ENCODE measurements around the gene FUS. TPM values are rescaled to one million over a fixed set of nuclear protein-coding genes. Genes with fewer than 3 reads are reported as not detected.

The FUS gene
- total and polyA plus RNA-seq, 7 experiments from 2014 or later: 177 to 956 (median 614) TPM

DNA sequence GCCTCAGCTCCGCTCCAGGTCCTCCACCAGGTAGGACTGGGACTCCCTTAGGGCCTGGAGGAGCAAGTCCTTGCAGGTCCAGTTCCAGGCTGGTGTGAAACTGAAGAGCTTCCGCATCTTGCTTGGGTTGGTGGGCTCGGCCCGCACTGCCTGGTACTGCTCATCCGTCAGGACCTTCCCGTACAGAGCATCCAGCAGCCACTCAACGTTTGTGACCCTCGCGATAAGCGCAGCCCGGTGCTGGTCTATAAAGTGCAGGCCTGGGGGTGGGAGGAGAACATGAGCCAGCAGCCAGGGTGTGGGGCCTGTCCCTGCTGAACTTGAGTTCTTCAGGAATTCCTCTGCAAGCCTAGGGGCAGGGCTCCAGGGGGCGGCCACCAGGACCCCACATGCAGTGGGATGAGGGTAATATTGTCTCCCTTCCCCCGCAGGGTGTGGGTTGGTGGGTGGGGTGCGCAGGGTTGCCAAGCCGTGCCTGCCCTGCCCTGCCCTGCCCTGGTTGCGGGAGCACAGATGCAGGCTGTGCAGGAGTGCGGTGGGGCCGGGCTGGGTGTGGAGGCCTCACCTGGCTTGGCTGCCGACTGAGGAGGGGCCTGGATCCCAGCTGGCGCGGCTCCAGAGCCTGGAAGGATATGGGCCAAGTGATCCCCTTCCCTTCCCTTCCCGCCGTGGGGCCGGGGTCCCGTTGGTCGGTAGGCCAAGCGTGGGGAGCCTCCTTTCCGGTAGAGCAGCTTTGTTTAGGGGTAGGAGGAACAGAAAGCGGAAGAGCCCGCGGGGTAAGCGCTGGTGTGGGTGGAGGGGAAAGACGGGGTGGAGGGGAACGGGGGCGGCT is 21.9 kb downstream of the FUS start:
- H3K36me3 Mint-ChIP-seq: peaks cover 0 to 26% (median 0%) of the 10 kb centered on the region in 5 donors
- ATAC-seq (peak; percentile 75), DNase-seq (peak; percentile 37 to 64 (median 57))
- intact Hi-C loops (cut with micrococcal nuclease): loop anchor here (1.0 to 5.0 kb wide), 11 partner anchors 13 to 666 kb away; partner anchors contain the start of genes ZNF843 (in 2 of the 2), ARMC5 (in 1 of the 2), FUS (in 1 of the 2) and KAT8 (in 1 of the 2)
- Histone ChIP-seq H3K4me3 (ENCODE audit: low read length) (peak overlapping the region; percentile 87), H3K27me3 (ENCODE audit: control insufficient read depth in 2 of 2, insufficient read depth in 2 of 2, low read length in 2 of 2) (no peaks in the 10 kb centered on the region), H3K27ac (ENCODE audit: low read depth, low read length) (peak overlapping the region; percentile 73), H3K9me3 (ENCODE audit: control insufficient read depth in 2 of 3, low read length in 3 of 3) (no peaks in the 10 kb centered on the region), H3K36me3 (ENCODE audit: control insufficient read depth in 2 of 3, insufficient read depth in 3 of 3, low read length in 3 of 3) (peaks cover 0 to 18% (median 0%) of the 10 kb centered on the region in 3 experiments), H3K4me1 (ENCODE audit: control insufficient read depth in 2 of 2, insufficient read depth in 2 of 2, low read length in 2 of 2) (peaks cover 19 to 20% of the 10 kb centered on the region in 2 donors)
- POLR2A ChIA-PET: interaction anchor here (0.5 to 10.2 kb wide), 18 partner anchors 8 to 667 kb away, joined by 3 to 131 read pairs (median 3); partner anchors contain the start of genes FUS, KAT8, PYDC1 and TRIM72
- H3K4me3 Mint-ChIP-seq: peak overlapping the region; percentile 71 to 93 (median 90)
- peaks cover 0 to 5% (median 0%) of the 10 kb centered on the region in 11 donors for H3K9me3 Mint-ChIP-seq
- peaks cover 33 to 57% (median 46%) of the 10 kb centered on the region in 7 donors for H3K4me1 Mint-ChIP-seq
- peaks cover 0 to 6% (median 0%) of the 10 kb centered on the region in 5 donors for H3K27me3 Mint-ChIP-seq
- peak overlapping the region; percentile 68 to 88 (median 85) for H3K27ac Mint-ChIP-seq
- CTCF ChIA-PET: interaction anchor here (0.5 to 0.9 kb wide), 3 partner anchors 15 to 242 kb away, joined by 3 to 6 read pairs (median 3); partner anchors contain the start of gene PYDC1

DNA sequence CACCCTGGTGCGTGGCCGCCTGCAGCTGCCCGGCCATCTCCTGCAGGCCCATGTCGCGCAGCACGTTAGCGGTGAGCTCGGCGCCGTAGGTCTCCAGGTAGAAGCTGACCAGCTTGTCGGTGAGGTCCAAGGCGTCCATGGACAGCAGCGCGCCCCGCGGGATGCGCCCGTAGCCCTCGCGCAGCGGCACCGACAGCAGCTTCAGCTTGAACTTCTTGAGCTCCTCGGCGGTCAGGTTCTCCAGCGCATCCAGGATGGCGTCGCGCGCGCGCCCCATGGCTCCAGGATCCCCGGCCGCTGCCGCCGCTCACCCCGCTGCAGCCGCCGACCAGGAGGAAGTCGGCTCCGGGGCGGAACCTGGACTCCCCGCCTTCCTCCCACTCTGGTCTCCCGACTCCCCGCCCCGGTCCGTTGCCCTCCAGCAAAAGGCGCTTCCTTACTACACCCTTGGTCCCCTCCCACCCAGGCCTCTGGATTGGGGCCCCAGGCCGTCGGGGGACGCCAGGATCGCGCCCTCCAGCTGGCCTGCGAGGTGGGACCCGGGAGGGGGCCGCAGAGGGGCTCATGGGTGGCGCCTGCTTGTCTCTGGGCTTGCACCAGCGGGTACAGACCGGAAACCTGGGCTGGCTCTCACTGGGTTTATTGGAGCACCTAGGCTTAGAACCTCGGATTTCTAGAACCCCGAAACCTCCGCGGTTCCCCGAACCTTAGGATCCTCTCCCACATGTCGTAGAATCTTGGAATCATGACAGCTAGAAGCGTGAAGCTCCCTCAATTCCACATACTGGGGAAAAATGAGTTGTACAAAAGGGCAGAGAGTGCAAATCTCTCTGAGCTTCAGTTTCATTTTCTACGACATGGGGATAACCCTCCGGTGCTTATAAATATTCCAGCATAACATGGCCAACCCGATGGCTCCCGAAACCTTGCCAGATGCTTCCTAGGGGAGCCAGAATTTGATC is 22.8 kb downstream of the FUS start, which contains the start of gene PYCARD:
Gene PYCARD, minus strand, starts transcription at position 347 of the 962 bp plus-strand sequence. Its CDS starts 70 bp downstream, at position 277.
- Histone ChIP-seq H3K4me1 (ENCODE audit: control insufficient read depth in 2 of 2, insufficient read depth in 2 of 2, low read length in 2 of 2) (peaks cover 19 to 20% of the 10 kb centered on the region in 2 donors), H3K27ac (ENCODE audit: low read depth, low read length) (peak within 1 kb of the TSS; percentile 73), H3K27me3 (ENCODE audit: control insufficient read depth in 2 of 2, insufficient read depth in 2 of 2, low read length in 2 of 2) (no peaks in the 10 kb centered on the region), H3K36me3 (ENCODE audit: control insufficient read depth in 2 of 3, insufficient read depth in 3 of 3, low read length in 3 of 3) (peaks cover 0 to 18% (median 0%) of the 10 kb centered on the region in 3 experiments), H3K9me3 (ENCODE audit: control insufficient read depth in 2 of 3, low read length in 3 of 3) (no peaks in the 10 kb centered on the region), H3K4me3 (ENCODE audit: low read length) (peak within 1 kb of the TSS; percentile 87)
- peaks cover 0 to 7% (median 0%) of the 10 kb centered on the region in 5 donors for H3K27me3 Mint-ChIP-seq
- peak within 1 kb of the TSS; percentile 68 to 88 (median 85) for H3K27ac Mint-ChIP-seq
- DNase-seq (peak in 6 of 9 donors; percentile 28 to 56 (median 38)), ATAC-seq (peak; percentile 44)
- intact Hi-C loops (cut with micrococcal nuclease): loop anchor here (1.0 to 5.0 kb wide), 10 partner anchors 22 to 665 kb away; partner anchors contain the start of genes ZNF843 (in 2 of the 2), ARMC5 (in 1 of the 2), FUS (in 1 of the 2) and KAT8 (in 1 of the 2)
- POLR2A ChIA-PET: interaction anchor here (0.5 to 10.2 kb wide), 17 partner anchors 9 to 226 kb away, joined by 3 to 131 read pairs (median 3); partner anchors contain the start of genes FUS, KAT8, PYDC1 and TRIM72
- H3K9me3 Mint-ChIP-seq: peaks cover 0 to 5% (median 0%) of the 10 kb centered on the region in 11 donors
- CTCF ChIA-PET: interaction anchor here (0.5 to 0.6 kb wide), 2 partner anchors 61 to 241 kb away, joined by 3 read pairs; no protein-coding TSS in a partner anchor
- H3K36me3 Mint-ChIP-seq: peaks cover 0 to 23% (median 0%) of the 10 kb centered on the region in 5 donors
- peaks cover 33 to 56% (median 46%) of the 10 kb centered on the region in 7 donors for H3K4me1 Mint-ChIP-seq
- H3K4me3 Mint-ChIP-seq: peak within 1 kb of the TSS; percentile 71 to 93 (median 90)

DNA sequence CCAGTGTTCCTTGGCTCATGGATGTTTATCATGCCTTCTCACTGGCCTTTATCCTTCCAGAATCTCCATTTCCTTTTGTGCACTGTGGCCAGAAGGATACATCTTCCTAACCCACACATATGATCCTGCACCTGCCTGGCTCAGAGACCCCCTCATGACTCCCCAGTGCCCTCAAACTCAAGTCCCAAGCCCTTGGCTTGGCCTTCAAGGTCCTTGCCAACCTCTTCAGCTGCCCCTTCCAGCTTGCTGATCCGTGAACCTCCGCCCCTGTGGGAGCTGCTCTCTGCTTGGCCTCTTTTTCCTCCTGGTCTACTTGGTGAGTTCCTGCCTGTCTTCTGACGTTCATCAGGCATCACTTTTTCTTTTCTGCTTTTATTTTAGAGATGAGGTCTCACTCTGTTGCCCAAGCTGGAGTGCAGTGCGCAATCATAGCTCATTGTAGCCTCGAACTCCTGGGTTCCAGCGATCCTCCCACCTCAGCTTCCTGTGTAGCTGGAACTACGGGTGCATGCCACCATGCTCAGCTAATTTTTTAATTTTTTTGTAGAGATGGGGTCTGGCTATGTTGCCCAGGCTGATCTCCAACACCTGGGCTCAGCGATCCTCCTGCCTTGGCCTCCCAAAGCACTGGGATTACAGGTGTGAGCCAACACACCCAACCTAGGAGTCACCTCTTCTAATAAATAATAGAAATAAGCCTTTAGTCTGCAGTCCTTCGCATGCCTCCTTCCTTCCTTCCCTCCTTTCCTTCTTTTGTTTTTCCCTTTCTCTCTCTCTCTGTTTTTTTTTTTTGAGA is 25.1 kb downstream of the FUS start:
- Mint-ChIP-seq H3K36me3 (peaks cover 0 to 9% (median 0%) of the 10 kb centered on the region in 5 donors), H3K27me3 (peaks cover 0 to 7% (median 0%) of the 10 kb centered on the region in 5 donors), H3K27ac (peak overlapping the region in 6 of 9 donors; percentile 1 to 92 (median 43)), H3K4me1 (peaks cover 15 to 34% (median 24%) of the 10 kb centered on the region in 7 donors), H3K9me3 (peaks cover 0 to 5% (median 0%) of the 10 kb centered on the region in 11 donors), H3K4me3 (peak overlapping the region in 4 of 10 donors; percentile 20 to 51 (median 45))
- Histone ChIP-seq H3K27ac (ENCODE audit: low read depth, low read length) (no peak overlapping the region), H3K36me3 (ENCODE audit: control insufficient read depth in 2 of 3, insufficient read depth in 3 of 3, low read length in 3 of 3) (peaks cover 0 to 4% (median 0%) of the 10 kb centered on the region in 3 experiments), H3K27me3 (ENCODE audit: control insufficient read depth in 2 of 2, insufficient read depth in 2 of 2, low read length in 2 of 2) (no peaks in the 10 kb centered on the region), H3K4me3 (ENCODE audit: low read length) (no peak overlapping the region), H3K9me3 (ENCODE audit: control insufficient read depth in 2 of 3, low read length in 3 of 3) (no peaks in the 10 kb centered on the region), H3K4me1 (ENCODE audit: control insufficient read depth in 2 of 2, insufficient read depth in 2 of 2, low read length in 2 of 2) (peaks cover 14 to 16% of the 10 kb centered on the region in 2 donors)
- ChIA-PET POLR2A (interaction anchor here (10.2 kb wide), 1 partner anchor 26 kb away, joined by 131 read pairs; the partner anchor contains the start of gene FUS), CTCF (no interaction called here)
- intact Hi-C loops (cut with micrococcal nuclease): loop anchor here (5.0 kb wide), 7 partner anchors 47 to 662 kb away; partner anchors contain the start of genes ARMC5 (in 1 of the 2), KAT8 (in 1 of the 2) and ZNF843 (in 1 of the 2)
- DNase-seq (no peak), ATAC-seq (no peak)

- intact Hi-C loops (cut with micrococcal nuclease): no loop called here
- H3K27ac ChIP-seq (ENCODE audit: low read depth, low read length): no peak overlapping the region
- H3K9me3 ChIP-seq (ENCODE audit: control insufficient read depth in 2 of 3, low read length in 3 of 3): no peaks in the 10 kb centered on the region
- Mint-ChIP-seq H3K4me1 (peaks cover 7 to 25% (median 10%) of the 10 kb centered on the region in 7 donors), H3K27me3 (peaks cover 0 to 7% (median 0%) of the 10 kb centered on the region in 5 donors), H3K4me3 (peak overlapping the region in 1 of 10 donors; percentile 59), H3K36me3 (peaks cover 0 to 5% (median 0%) of the 10 kb centered on the region in 5 donors), H3K27ac (no peak overlapping the region), H3K9me3 (peaks cover 0 to 4% (median 0%) of the 10 kb centered on the region in 11 donors)
- POLR2A ChIA-PET: interaction anchor here (1.4 kb wide), 1 partner anchor 27 kb away, joined by 3 read pairs; the partner anchor contains the start of gene FUS
- ATAC-seq: no peak
- peaks cover under 1 to 3% of the 10 kb centered on the region in 2 donors for H3K4me1 ChIP-seq (ENCODE audit: control insufficient read depth in 2 of 2, insufficient read depth in 2 of 2, low read length in 2 of 2)
- CTCF ChIA-PET: no interaction called here
- no peak for DNase-seq
- H3K27me3 ChIP-seq (ENCODE audit: control insufficient read depth in 2 of 2, insufficient read depth in 2 of 2, low read length in 2 of 2): no peaks in the 10 kb centered on the region
- H3K4me3 ChIP-seq (ENCODE audit: low read length): no peak overlapping the region
- peaks cover 0 to 4% (median 0%) of the 10 kb centered on the region in 3 experiments for H3K36me3 ChIP-seq (ENCODE audit: control insufficient read depth in 2 of 3, insufficient read depth in 3 of 3, low read length in 3 of 3)
These were observed 26.8 kb downstream of the FUS start for GRCh38 chr16:31206776-31207175.

- peak overlapping the region in 3 of 10 donors; percentile 10 to 43 (median 13) for H3K4me3 Mint-ChIP-seq
- intact Hi-C loops (cut with micrococcal nuclease): no loop called here
These were observed 33.4 kb downstream of the FUS start for GRCh38 chr16:31213342-31213741.

More at GRCh38 chr16:31213342-31213741, 33.4 kb downstream of the FUS start:
- DNase-seq (no peak), ATAC-seq (no peak)
- Histone ChIP-seq H3K36me3 (ENCODE audit: control insufficient read depth in 2 of 3, insufficient read depth in 3 of 3, low read length in 3 of 3) (no peaks in the 10 kb centered on the region), H3K27ac (ENCODE audit: low read depth, low read length) (no peak overlapping the region), H3K4me1 (ENCODE audit: control insufficient read depth in 2 of 2, insufficient read depth in 2 of 2, low read length in 2 of 2) (peaks cover 18 to 25% of the 10 kb centered on the region in 2 donors), H3K27me3 (ENCODE audit: control insufficient read depth in 2 of 2, insufficient read depth in 2 of 2, low read length in 2 of 2) (peaks cover 11 to 19% of the 10 kb centered on the region in 2 donors), H3K4me3 (ENCODE audit: low read length) (no peak overlapping the region), H3K9me3 (ENCODE audit: control insufficient read depth in 2 of 3, low read length in 3 of 3) (no peaks in the 10 kb centered on the region)
- Mint-ChIP-seq H3K27me3 (peaks cover 22 to 46% (median 29%) of the 10 kb centered on the region in 5 donors), H3K9me3 (no peaks in the 10 kb centered on the region), H3K27ac (peak overlapping the region in 2 of 9 donors; percentile 16 to 63), H3K36me3 (peaks cover 0 to 3% (median 0%) of the 10 kb centered on the region in 5 donors), H3K4me1 (peaks cover 17 to 40% (median 19%) of the 10 kb centered on the region in 7 donors)
- POLR2A ChIA-PET: interaction anchor here (4.8 kb wide), 1 partner anchor 12 kb away, joined by 22 read pairs; the partner anchor contains the start of gene PYCARD
- CTCF ChIA-PET: interaction anchor here (0.6 kb wide), 1 partner anchor 781 kb away, joined by 4 read pairs; no protein-coding TSS in a partner anchor
